HG03135 (cell line): Measurements from ENCODE around the gene ZNF738.

Experiments used
- ATAC-seq: cut with Tn5 transposase; IDR thresholded peaks from one replicate; pipeline ENCODE4 v1.9.1; 2021; ENCODE audit warnings: mild to moderate bottlenecking, moderate library complexity; ENCODE audit not compliant: unreplicated experiment

Gene ZNF738

DNA sequence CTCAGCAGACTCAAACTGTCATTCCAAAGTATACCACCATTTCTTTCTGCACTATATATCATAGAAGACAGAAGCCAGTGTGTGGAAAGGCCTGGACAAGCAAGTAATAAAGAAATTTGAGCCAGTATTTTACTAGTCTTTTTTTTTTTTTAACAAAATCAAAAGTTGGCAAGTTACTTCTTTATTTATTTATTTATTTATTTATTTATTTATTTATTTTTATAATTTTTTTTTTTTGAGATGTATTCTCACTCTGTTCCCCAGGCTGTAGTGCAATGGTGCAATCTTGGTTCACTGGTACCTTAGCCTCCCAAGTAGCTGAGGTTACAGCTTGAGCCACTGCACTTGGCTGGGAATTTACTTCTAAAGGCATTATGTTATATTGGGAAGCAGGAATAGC, 63.4 kb downstream of the ZNF738 start:
- no peak for ATAC-seq

- ATAC-seq: no peak
Observed at GRCh38 chr19:21423057-21424041, 64.5 kb downstream of the ZNF738 start.
